WTC11 (cell line): ENCODE results near the gene ASPHD1. TPM values are rescaled to one million over a fixed set of nuclear protein-coding genes. Genes with fewer than 3 reads are reported as not detected.

Experiments used
- total RNA-seq: library from RNA; stranded (reverse); gene quantifications from 3 replicates; pipeline ENCODE4 v1.2.3, GENCODE V29; 2021

Gene ASPHD1
- total RNA-seq, 1 experiment from 2014 or later, result 26.9 TPM

Other genes starting within 250 kb of the ASPHD1 start
- 2.3 to 2.4 TPM (median 2.3 TPM) in 3 replicates for gene SPN, start 237.2 kb upstream of the ASPHD1 start, total RNA-seq
- gene QPRT, start 221.3 kb upstream of the ASPHD1 start, total RNA-seq, result 138 to 187 TPM (median 182 TPM) in 3 replicates
- gene C16orf54, start 154.5 kb upstream of the ASPHD1 start, total RNA-seq, result 0.09 to 0.14 TPM (median 0.11 TPM) in 3 replicates
- not detected in 3 replicates for gene ZG16, start 122.2 kb upstream of the ASPHD1 start, total RNA-seq
- gene KIF22, start 109.7 kb upstream of the ASPHD1 start, total RNA-seq, result 165 to 182 TPM (median 175 TPM) in 3 replicates
- 392 to 405 TPM (median 395 TPM) in 3 replicates for gene MAZ, start 94.0 kb upstream of the ASPHD1 start, total RNA-seq
- gene PRRT2, start 88.3 kb upstream of the ASPHD1 start, total RNA-seq, result 20.5 to 25.3 TPM (median 23.6 TPM) in 3 replicates
- gene PAGR1, start 84.3 kb upstream of the ASPHD1 start, total RNA-seq, result 60.1 to 69.0 TPM (median 66.8 TPM) in 3 replicates
- 8.9 to 10.8 TPM (median 10.0 TPM) in 3 replicates for gene MVP, start 80.0 kb upstream of the ASPHD1 start, total RNA-seq
- 70.7 to 71.7 TPM (median 70.9 TPM) in 3 replicates for gene CDIPT, start 37.3 kb upstream of the ASPHD1 start, total RNA-seq
- 58.2 to 68.5 TPM (median 64.2 TPM) in 3 replicates for gene SEZ6L2, start 938 bp upstream of the ASPHD1 start, total RNA-seq
- 18.5 to 20.9 TPM (median 19.4 TPM) in 3 replicates for gene KCTD13, start 25.7 kb downstream of the ASPHD1 start, total RNA-seq
- gene TMEM219, start 61.6 kb downstream of the ASPHD1 start, total RNA-seq, result 69.6 to 87.6 TPM (median 78.0 TPM) in 3 replicates
- 38.3 to 42.4 TPM (median 39.2 TPM) in 3 replicates for gene TAOK2, start 73.4 kb downstream of the ASPHD1 start, total RNA-seq
- gene HIRIP3, start 95.1 kb downstream of the ASPHD1 start, total RNA-seq, result 18.9 to 21.2 TPM (median 21.1 TPM) in 3 replicates
- 87.6 to 101 TPM (median 92.4 TPM) in 3 replicates for gene INO80E, start 95.8 kb downstream of the ASPHD1 start, total RNA-seq
- gene DOC2A, start 110.5 kb downstream of the ASPHD1 start, total RNA-seq, result 10.8 to 16.6 TPM (median 16.4 TPM) in 3 replicates
- not detected in 3 replicates for gene C16orf92, start 122.7 kb downstream of the ASPHD1 start, total RNA-seq
- 28.1 to 30.3 TPM (median 30.2 TPM) in 3 replicates for gene TLCD3B, start 130.8 kb downstream of the ASPHD1 start, total RNA-seq
- gene ALDOA, start 165.3 kb downstream of the ASPHD1 start, total RNA-seq, result 1,537 to 1,958 TPM (median 1,913 TPM) in 3 replicates
- 159 to 164 TPM (median 161 TPM) in 3 replicates for gene PPP4C, start 175.5 kb downstream of the ASPHD1 start, total RNA-seq
- gene TBX6, start 191.4 kb downstream of the ASPHD1 start, total RNA-seq, result 5.1 to 7.6 TPM (median 6.6 TPM) in 3 replicates
- gene YPEL3, start 195.7 kb downstream of the ASPHD1 start, total RNA-seq, result 43.7 to 52.7 TPM (median 51.7 TPM) in 3 replicates
- gene GDPD3, start 213.0 kb downstream of the ASPHD1 start, total RNA-seq, result 1.5 to 2.5 TPM (median 1.8 TPM) in 3 replicates
- gene MAPK3, start 222.7 kb downstream of the ASPHD1 start, total RNA-seq, result 35.9 to 38.2 TPM (median 36.9 TPM) in 3 replicates